ENCODE results near the gene PUSL1.

Gene PUSL1

DNA sequence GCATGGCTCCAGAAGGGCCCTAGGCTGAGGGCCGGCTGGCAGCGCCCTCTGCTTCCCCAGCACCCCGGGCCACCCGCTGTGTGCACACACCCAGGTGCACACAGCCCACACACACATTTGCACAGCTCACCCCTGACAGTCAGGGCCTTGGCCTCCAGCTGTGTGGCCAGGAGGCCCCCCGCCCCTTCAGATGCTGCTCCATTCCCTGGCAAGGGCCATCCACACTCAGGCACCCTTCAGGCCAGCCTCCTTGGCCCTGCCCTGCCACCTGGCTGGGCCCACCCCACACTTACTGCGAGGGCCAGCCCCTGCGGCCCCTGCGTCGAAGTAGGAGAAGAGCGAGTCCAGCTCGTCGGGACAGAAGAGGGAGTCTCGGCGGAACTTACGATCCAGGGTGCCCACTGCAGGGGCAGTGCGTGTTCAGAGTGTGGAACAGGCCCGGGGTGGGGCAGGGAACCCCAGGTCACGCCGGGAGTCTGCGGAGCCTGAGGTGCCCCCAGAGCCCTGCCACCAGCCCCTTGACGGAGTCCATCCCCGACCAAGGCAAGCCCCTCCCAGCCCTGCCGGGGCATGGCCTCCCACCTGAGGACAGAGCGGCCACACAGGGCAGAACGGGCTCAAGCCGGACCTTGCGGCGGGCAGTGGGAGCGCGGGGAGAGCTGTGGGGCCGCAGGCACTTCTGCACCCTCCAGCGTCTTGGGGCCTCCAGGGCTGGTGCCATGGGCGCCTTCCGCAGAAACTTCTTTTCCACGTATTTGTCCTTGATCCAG lies 13.1 kb upstream of the PUSL1 start:
- no peak for DNase-seq

DNA sequence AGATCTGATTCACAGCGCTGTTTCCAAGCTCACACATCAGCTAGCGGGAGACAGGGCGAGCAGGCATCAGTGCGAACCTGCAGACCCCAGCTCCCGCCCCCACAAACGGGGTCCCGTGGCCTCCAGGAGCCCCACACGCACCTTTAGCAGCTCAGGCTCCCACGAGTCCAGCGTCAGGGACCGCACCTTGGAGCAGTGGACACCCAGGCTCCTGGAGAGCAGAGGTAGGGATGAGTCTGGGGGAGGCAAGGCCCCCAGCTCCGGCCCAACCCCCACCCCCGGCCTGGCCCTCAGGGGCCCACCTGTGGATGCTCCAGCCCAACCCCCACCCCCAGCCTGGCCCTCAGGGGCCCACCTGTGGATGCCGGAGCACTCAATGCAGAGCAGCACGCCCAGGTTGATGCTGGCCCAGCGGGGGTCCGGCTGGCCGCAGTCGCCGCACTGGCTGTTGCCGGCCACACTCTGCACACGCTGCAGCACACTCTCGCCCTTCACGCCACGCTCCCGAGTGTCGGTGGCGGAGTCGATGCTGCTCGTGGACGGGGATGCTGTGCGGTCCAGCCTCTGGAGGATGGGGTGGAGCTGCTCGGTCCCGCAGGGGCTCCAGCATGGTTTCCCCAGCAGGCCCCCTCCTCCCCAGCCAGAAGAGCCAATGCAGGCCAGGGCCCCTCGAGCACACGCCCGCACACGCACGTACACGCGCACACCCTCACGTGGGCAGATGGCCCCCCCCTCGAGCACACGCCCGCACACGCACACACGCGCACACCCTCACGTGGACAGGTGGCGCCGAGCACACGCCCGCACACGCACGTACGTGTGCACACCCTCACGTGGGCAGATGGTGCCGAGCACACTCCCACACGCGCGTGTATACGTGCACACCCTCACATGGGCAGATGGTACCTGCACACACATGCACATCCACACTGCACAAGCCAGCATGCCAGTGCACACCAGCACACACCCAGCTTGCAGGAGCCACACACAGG lies 12.0 kb upstream of the PUSL1 start:
- no peak for DNase-seq

DNA sequence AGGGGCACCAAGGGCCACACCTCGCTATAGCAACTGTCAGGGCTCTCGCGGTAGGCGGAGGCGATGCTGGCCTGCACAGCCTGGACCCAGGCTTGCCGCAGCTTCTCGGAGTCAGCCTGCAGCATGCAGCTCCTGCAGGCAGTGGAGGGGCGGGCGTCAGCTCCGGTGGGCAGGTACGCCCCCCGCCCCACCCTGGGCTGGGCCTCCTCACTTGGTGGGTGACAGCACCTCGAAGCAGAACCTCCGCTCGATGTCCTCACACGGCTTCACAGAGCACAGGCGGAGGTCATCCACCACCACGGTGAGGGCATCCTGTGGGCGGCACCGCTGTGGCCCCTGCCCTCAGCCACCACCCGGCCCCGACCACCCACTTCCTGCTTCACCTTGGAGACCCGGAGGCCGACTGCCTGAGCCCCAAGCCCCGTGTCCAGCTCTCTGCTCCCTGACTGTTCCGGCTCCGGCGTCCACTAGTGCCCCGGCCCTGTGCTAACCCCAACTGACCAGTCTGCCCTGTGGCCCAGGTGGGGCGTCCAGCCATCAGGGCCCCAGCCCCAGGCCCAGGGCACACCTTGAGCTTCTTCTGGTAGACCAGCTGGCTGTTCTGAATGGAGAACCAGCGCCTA lies 10.5 kb upstream of the PUSL1 start:
- DNase-seq: no peak

DNA sequence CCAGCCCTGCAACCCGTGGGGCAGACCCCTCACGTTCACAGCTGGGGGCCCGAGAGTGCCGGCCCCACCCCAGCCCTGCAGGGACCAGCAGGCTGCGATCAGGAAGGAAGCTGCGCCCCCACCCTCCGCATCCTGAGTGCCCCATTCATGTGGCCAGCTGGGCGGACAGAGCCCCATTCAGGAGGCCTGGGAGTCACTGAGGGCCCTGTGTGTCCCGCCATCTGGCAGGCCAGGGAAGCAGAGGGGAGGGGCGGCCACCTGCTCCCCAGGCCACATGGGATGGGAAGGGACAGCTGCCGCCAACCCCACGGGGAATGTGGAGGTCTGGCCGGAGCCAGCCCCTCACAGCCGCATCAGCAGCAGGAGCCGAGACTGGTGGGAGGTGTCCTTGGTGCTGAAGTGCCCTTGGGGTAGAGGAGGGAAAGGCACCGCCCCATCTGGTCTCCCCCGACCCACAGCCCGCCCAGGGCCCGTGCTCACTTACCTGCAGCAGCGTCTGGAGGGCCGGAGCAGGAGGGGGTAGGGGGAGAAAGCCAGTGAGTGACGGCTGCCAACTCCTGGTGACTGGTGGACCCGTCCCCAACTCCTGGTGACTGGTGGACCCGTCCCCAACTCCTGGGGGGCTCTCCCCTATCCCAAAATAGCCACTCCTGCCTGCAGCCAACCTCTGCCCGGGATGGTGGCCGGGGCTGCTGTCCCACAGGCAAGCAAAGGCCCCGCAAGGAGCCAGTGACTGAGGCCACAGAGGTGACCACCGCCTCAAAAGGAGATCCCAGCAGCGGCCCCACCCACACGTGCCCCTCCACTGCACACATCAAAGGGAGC lies 9.3 kb upstream of the PUSL1 start:
- no peak for DNase-seq

DNA sequence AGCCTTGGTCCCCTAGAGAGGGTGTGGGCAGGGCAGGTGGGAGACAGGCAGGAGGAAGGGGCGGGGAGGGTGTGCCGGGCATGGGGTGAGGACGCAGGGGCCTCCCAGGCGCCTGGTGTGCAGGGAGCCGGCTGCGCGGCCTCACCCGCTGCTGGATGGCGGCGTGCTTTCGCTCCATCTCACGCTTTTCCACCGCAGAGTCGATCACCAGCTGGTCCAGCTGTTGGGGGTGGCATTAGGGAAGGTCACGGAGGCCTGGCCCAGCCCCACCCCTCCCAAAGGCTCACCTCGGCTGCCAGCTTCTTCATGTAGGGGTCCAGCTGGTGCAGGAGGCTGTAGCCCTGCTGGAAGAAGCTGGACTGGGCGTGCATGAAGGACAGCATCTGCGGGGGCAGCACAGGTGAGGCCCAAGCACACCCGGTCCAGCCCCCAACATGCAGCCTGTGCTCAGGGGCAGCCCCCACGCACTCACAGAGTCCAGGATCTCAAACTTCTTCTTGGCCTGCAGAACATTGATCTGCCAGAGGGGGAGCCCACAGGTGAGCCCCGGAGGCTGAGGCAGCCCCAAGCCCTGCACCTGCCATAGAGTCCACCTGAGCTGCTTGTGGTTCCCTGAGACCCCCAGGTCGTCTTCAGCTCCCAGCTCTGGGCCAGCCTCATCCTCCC lies 8.6 kb upstream of the PUSL1 start:
- no peak for DNase-seq

DNA sequence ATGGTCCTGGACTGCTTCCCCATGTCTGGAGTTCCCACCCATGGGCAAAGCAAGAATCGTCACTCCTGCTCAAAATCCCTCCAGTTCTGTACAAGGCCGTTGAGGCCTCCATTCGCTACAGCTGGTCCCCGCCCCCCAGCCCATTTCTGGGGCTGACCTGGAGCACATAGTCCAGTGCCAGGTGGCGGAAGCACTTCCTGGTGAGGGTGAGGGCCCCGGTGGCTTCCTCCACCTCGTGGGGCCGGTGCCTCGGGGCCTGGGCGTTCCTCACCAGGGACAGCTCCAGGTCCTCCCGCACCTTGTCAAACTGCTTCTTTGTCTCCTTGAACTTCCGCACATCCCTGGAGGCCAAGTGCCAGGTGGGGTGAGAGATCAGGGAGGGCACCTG lies 8.1 kb upstream of the PUSL1 start:
- no peak for DNase-seq

DNA sequence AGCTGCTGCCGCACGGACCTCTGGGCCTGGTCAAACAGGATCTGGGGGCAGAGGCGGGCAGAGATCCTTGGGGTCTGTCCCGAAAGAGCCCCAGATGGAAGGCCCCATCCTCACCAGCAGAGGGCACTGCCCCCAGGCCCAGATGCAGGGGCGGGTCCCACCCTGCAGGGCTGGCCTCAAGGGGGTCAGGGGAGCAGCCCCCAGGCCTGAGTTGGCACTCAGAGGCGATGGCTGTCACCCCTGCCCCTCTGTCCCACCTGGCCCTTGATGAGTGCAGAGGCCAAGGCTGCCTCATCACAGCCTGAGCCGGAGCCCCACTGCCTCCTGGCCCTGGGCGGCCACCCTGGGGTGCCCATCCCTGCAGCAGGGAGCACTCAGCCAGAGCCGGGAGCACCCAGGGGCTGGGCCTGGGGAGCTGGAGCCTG lies 6.4 kb upstream of the PUSL1 start:
- no peak for DNase-seq

DNA sequence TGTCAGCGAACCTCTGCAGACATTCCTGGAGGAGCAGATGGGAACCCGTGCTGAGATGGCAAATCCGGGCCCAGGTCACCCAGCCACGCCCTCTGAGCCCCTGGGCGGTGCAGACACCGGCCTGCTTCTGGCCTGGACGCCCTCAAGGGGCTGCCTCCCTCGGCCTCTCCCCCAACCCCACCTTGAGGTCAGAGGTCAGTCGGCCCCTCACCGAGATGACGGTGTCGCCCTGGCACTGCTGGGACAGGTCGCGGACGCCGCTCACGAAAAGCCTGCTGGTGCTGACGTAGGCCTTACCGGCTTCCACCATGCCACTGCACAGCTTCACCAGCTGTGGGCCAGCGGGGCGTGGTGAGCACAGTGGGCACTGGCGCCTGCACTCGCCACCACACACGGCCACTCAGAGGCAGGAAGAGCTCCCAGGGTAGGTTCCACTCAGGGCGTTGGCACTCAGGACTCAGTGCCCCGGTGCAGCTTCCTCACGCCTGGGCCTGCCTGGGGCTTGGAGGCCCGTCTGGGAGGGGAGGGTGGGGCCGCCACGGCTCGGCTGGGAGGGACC lies 5.4 kb upstream of the PUSL1 start:
- DNase-seq: no peak

DNA sequence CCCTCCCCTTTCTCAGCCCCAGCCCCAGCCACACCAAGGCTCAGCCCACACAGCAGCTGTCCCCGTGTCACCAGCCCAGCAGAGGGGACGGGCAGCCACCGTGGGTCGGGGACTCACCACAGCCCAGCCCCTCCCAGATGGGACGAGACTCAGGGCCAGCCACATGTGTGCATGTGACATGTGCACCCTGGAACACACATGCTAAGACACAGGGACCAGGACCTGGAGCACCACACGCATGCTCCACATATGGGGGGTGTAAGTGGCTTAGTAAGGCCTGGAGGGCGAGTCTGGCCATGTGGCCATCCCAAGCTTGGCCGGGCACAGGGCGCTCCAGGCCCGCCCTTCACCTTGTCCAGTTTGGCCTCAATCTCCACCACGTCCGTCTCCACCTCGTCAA lies 4.7 kb upstream of the PUSL1 start:
- no peak for DNase-seq

DNA sequence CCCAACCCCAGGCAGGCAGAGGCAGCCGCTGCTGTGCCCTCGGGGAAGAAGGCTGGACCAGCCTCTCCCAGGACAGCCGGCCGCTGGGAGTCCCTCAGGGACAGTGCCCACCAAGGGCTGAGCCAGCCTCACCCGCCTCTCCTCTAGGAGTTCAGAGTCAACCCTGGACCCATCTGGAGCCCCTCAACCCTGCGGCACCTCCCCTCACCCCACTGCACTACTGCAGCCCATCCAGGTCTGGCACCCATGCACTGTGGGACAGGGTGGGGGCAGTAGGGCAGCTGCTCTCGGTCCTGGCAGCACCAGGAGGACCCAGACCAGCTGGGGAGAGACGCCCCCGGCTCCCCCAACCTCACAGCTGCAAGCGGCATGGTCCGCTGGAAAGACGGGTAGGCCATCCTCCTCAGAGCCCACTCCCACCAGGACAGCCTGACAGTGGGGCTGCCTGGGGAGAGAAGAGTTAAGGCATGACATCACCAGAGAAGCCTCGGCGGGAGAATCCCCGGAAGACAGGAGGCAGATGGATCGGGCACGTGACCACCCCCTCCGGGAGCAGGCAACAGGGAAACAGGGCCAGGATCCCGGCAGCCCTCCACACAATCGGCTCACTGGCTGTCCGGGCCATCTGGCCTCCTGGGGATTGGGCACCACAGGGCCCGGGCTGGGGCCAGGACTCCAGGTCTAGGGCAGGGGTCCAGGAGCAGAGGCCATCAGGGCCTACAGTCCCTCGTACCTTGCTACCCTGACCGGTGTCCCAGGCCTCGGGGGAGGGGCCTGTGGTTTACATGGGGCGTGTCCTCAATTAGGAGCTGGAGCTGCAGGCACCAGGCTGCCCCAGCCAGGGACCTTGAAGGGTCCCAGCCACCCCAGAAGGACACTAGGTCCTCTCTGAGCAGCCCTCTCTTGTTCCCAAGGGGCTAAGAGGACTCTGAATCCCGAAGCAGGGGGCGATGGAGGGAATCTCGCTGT lies 3.8 kb upstream of the PUSL1 start:
- no peak for DNase-seq

DNA sequence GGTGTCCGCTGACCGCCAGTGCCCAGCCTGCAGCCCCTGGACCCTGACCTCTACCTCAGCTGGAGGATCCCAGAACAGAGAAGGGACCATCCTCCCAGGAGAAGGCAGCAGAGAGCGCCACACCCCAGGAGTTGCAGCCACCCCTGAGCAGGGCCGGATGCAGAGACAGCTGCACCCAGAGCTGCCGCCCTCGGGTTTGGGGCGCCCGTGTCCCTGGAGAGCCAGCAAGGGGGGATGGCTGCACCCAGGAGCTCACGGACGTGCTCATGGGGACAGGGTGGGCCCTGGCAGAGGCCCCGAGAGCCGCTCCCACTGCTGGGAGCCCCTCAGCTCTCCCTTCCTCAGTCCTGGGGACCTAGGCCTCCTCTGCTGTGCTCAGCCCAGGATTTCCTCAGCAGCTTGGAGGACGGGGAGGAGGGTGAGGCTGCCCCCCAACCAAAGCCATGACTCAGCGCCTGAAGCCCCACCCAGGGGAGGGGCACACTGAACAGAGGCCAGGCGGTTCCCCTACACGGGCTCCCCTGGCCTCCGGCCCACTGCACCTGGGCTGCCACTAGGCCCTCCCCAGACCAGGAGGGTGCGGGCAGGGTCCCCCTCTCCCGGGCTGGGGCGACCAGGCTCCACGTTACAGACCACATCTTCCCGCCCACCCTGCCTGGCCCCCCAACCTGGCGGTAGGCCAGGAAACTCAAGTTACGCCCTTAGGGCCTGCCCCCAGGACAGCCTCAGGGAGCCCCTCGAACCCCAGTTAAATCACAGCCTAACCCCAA lies 2.9 kb upstream of the PUSL1 start:
- DNase-seq: peak; percentile 66

DNA sequence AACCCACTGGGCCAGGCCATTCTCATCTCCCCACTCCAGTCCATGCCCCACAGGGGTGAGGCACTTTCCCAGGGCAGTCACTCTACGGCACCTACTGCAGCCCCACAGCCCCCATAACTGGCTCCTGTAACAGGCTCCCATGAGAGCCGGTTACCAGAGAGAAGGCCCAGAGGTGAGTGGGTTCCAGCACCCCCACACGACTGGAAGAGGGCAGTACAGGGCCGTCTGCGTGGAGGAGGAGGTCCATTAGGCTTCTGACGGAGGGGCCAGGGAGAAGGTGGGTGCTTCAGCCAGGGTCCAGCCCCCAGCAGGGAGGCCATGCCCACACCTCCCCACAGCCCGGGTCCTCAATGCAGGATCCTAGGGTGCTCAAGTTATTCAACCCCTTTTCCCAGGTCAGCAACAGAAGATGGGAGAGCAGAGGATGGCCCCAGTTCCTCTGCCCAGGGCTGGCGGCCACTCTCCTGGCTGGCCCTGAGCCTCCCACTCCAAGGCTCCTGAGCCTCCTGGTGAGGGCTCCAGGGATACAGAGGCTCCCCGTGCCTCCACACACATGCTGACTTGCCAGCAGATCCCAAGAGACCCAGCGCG lies 2.2 kb upstream of the PUSL1 start:
- no peak for DNase-seq

DNA sequence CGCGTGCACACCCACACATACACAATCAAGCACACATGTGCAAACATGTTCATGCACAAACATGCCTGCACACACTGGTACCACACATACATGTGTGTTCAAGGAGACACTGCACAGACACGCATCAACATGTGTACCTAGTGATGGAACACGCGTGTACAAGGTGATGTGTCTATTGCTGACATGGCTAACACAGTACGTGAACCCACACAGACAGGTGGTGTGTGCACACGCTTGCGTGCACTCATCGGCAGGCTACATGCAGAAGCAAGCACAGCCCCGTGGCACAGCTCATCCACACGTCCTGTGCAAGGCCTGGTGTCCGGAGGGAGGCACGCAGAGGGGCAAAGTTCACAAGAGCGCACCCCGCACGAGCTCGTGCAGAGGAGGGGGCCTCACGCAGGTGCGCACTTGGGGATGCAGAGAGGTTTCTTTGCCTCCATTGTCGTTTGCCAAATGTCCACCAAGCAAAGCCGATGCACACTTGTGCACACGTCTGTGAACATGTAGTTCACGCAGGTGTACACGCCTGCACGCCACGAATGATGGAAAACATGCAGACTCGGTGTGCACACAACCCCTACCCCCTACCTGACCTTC lies 1.6 kb upstream of the PUSL1 start:
- no peak for DNase-seq

DNA sequence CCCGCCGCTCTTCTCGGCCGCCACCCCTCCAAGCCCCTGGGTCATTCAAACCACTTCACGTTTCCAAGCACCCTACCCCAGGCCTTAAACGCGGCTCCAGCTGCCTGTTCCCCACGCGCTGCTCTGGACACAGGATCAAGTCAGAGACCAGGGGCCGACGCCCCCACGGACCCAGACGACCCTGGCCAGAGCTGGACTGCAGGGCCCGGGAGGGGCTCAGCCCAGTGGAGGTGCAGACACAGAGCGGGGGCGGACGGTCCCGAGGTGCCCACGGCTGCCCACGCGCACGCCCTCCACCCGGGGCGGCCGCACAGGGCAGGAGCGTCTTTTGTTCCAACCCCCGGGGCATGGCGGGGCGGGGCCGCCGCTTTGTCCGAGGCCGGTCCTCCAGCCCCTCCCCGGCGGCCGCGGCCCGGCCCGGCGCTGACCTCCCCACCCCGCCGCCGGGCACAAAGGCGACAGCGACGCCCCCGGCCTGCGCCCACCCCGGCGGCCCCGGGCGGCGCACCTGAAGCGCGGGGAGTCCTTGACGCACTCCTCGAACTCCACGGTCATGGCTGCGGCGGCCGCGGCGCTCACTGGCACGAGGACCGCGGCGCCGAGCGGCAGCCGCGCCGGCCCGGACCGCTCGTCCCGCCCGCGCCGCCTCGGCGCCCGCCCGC lies 1.0 kb upstream of the PUSL1 start:
- DNase-seq: no peak

DNA sequence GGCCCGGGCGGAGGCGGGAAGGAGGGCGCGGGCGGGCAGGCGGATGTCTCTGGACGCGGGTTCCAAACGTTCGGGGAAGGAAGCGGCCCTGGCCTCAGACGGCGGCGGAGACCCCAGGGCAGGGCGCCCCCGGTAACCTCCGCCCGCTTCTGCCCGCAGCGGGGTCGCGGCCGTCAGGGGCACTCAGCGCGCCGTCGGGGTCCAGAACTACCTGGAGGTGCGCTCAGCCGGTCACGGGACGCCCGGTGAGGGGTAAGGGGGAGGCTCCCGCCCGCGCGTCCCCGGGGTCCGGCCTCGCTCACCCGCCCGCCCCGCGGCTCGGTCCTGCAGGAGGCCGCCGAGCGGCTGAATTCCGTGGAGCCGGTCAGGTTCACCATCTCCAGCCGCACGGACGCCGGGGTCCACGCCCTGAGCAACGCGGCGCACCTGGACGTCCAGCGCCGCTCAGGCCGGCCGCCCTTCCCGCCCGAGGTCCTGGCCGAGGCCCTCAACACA lies 406 bp downstream of the PUSL1 start:
- no peak for DNase-seq

DNA sequence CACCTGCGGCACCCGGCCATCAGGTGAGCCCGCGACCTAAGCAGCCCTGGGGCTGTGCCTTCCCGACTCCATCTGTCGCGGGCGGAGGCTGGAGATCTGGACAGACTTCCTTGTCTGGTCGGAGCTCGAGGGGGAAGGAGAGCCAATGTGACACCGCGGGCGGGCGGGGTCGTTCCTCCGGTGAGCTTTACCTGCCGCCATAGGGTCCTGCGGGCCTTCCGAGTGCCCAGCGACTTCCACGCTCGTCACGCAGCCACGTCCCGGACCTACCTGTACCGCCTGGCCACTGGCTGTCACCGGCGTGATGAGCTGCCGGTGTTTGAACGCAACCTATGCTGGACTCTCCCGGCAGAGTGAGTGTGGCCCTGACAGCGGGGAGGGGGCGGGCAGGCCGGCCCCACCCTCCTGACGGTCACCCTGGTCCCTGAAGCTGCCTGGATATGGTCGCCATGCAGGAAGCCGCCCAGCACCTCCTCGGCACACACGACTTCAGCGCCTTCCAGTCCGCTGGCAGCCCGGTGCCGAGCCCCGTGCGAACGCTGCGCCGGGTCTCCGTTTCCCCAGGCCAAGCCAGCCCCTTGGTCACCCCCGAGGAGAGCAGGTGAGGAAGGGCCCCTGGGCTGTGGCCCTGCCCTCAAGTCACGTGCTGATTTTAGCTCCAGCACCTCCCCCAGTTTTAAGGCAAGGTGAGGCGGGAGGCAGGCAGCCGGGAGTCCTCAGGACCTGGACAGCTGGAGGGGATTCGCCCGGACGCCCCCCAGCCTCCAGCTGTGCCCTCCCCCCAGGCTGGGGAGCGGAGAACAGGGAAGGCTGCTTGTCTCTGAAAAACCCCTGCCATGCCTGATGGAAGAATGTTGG lies 1.1 kb downstream of the PUSL1 start:
- DNase-seq: peak; percentile 30

DNA sequence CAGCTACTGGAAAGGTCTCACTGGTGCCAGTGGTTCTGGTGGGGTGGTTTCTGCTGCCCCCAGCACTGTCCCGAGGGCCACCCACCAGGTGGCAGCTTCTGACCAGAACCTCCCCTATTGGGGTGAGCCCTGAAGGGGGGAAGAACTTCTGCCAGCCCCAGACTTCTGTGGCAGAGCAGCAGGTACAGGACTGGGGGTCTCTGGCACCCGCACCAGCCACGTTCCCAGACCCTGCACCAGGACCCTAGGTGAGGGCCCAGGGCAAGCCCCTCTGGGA lies 1.6 kb downstream of the PUSL1 start:
- DNase-seq: no peak
